HepG2 (cell line): ENCODE data around the gene PTPRU.

ENCODE experiments used
- CTCF ChIP-seq: sonication (generic); formaldehyde crosslinking; IDR thresholded peaks from 2 replicates; pipeline ENCODE4 v1.5.0; 2020; ENCODE audit warnings: mild to moderate bottlenecking, missing genetic modification reagents, moderate library complexity
- EED ChIP-seq: sonication (generic); formaldehyde crosslinking; IDR thresholded peaks from 2 replicates; pipeline ENCODE4 v1.5.0; 2020; ENCODE audit warnings: mild to moderate bottlenecking, missing genetic modification reagents
- MYC ChIP-seq: sonication (generic); formaldehyde crosslinking; IDR thresholded peaks from 2 replicates; pipeline ENCODE4 v1.9.0; 2021; ENCODE audit warnings: missing genetic modification reagents, borderline replicate concordance
- POLR2A ChIP-seq, 2 experiments: IDR thresholded peaks; 2 replicates each; pipeline ENCODE4 v1.6.1; 2011; ENCODE audit warnings: low read depth in 2 of 2, low read length in 2 of 2, mild to moderate bottlenecking in 1 of 2, moderate library complexity in 1 of 2; ENCODE audit not compliant: insufficient read depth in 1 of 2
- REST ChIP-seq, 2 experiments: IDR thresholded peaks; 2 replicates each; pipeline ENCODE4 v1.6.1; 2011 to 2012; ENCODE audit warnings: low read length in 2 of 2, borderline replicate concordance in 1 of 2, low read depth in 1 of 2, mild to moderate bottlenecking in 1 of 2, moderate library complexity in 1 of 2
- ZBTB44 ChIP-seq: sonication (generic); formaldehyde crosslinking; IDR thresholded peaks from 2 replicates; pipeline ENCODE4 v1.4.0; 2020; ENCODE audit warnings: missing genetic modification reagents
- ZFX ChIP-seq: sonication (generic); formaldehyde crosslinking; IDR thresholded peaks from 2 replicates; pipeline ENCODE4 v1.4.0; 2020; ENCODE audit warnings: mild to moderate bottlenecking, low read depth, missing genetic modification reagents, moderate library complexity
- ZNF609 ChIP-seq: sonication (generic); formaldehyde crosslinking; IDR thresholded peaks from 2 replicates; pipeline ENCODE4 v1.4.0; 2020; ENCODE audit warnings: mild to moderate bottlenecking, missing genetic modification reagents, borderline replicate concordance

- TF ChIP-seq EED (CRISPR knock-in tag) (no peak), REST (IDR thresholded peaks at IDR 0.05; ENCODE audit: borderline replicate concordance in 1 of 2, low read depth in 1 of 2, low read length in 2 of 2) (no peak), ZBTB44 (CRISPR knock-in tag) (no peak), ZNF609 (no peak), POLR2A (IDR thresholded peaks at IDR 0.05; ENCODE audit: insufficient read depth in 1 of 2, low read depth in 2 of 2, low read length in 2 of 2) (no peak), MYC (CRISPR knock-in tag) (no peak), CTCF (CRISPR knock-in tag) (no peak), ZFX (CRISPR knock-in tag) (no peak)
These were observed 95.4 kb downstream of the PTPRU start for GRCh38 chr1:29331729-29332128.
